ENCODE data around the gene PLIN4. TPM values are rescaled to one million over a fixed set of nuclear protein-coding genes. Genes with fewer than 3 reads are reported as not detected.

PLIN4 gene
- total and polyA plus RNA-seq, 12 donors: 0.09 to 25.4 (median 2.5) TPM

- 77 to 88% (median 80%) methylated on average over 9 to 24 of the region's 24 CpGs for WGBS, 4 donors
- TF ChIP-seq CTCF (IDR thresholded peaks at IDR 0.05) (no peak), POLR2A (IDR thresholded peaks at IDR 0.05) (no peak)
- Histone ChIP-seq H3K27me3 (no peaks in the 10 kb centered on the region), H3K4me1 (replicated peaks in 1 of 2) (no peaks in the 10 kb centered on the region), H3K9me3 (replicated peaks in 1 of 3) (no peaks in the 10 kb centered on the region), H3K4me3 (no peak overlapping the region), H3K27ac (no peak overlapping the region), H3K36me3 (replicated peaks in 1 of 2) (no peaks in the 10 kb centered on the region)
- DNase-seq: no peak
- intact Hi-C loops (cut with DNase I): no loop called here
Measured at GRCh38 chr19:4517451-4518057, 732 bp downstream of the PLIN4 start.

- DNase-seq: no peak
- intact Hi-C loops (cut with DNase I): no loop called here
- Histone ChIP-seq H3K4me1 (replicated peaks in 1 of 2) (no peaks in the 10 kb centered on the region), H3K36me3 (replicated peaks in 1 of 2) (no peaks in the 10 kb centered on the region), H3K9me3 (replicated peaks in 1 of 3) (no peaks in the 10 kb centered on the region), H3K27ac (no peak overlapping the region), H3K27me3 (no peaks in the 10 kb centered on the region), H3K4me3 (no peak overlapping the region)
- no peak for TF ChIP-seq POLR2A (IDR thresholded peaks at IDR 0.05)
- TF ChIP-seq CTCF (IDR thresholded peaks at IDR 0.05): no peak
- WGBS, 4 donors: 63 to 84% (median 64%) methylated on average over 5 to 8 of the region's 8 CpGs; no CpG with 5 or more reads in 1 of the 4 donors
Measured at GRCh38 chr19:4516939-4517300, 1.4 kb downstream of the PLIN4 start.

- H3K27ac ChIP-seq: no peak overlapping the region
- 61 to 65% (median 63%) methylated on average over 8 to 14 of the region's 14 CpGs for WGBS, 4 donors
- H3K27me3 ChIP-seq: no peaks in the 10 kb centered on the region
- no peaks in the 10 kb centered on the region for H3K4me1 ChIP-seq (replicated peaks in 1 of 2)
- H3K36me3 ChIP-seq (replicated peaks in 1 of 2): no peaks in the 10 kb centered on the region
- H3K9me3 ChIP-seq (replicated peaks in 1 of 3): no peaks in the 10 kb centered on the region
- intact Hi-C loops (cut with DNase I): no loop called here
- H3K4me3 ChIP-seq: no peak overlapping the region
- DNase-seq: no peak
- TF ChIP-seq POLR2A (IDR thresholded peaks at IDR 0.05) (no peak), CTCF (IDR thresholded peaks at IDR 0.05) (no peak)
Measured at GRCh38 chr19:4516199-4516938, 1.9 kb downstream of the PLIN4 start.

- DNase-seq: no peak
- TF ChIP-seq POLR2A (IDR thresholded peaks at IDR 0.05) (no peak), CTCF (IDR thresholded peaks at IDR 0.05) (no peak)
- no peaks in the 10 kb centered on the region for H3K9me3 ChIP-seq (replicated peaks in 1 of 3)
- no peaks in the 10 kb centered on the region for H3K4me1 ChIP-seq (replicated peaks in 1 of 2)
- no peaks in the 10 kb centered on the region for H3K27me3 ChIP-seq
- no peak overlapping the region for H3K27ac ChIP-seq
- WGBS, 4 donors: 74 to 95% (median 84%) methylated on average over 4 to 5 of the region's 5 CpGs
- intact Hi-C loops (cut with DNase I): no loop called here
- H3K36me3 ChIP-seq (replicated peaks in 1 of 2): no peaks in the 10 kb centered on the region
- H3K4me3 ChIP-seq: no peak overlapping the region
Measured at GRCh38 chr19:4515732-4516131, 2.6 kb downstream of the PLIN4 start.
